Kidney tubule cell (primary cell): ENCODE results near the gene CAPZA1.
A peak's percentile ranks its signal among the peaks of the same experiment; 100 is the strongest.

Experiments
- DNase-seq: peaks from one replicate; pipeline ENCODE4 v3.0.0-alpha.2; 2018; ENCODE audit warnings: low spot score

Gene CAPZA1

GRCh38 chr1:112715264-112716053 lies 95.8 kb downstream of the CAPZA1 start, which contains the start of gene PPM1J:
Gene PPM1J, minus strand, starts transcription at chr1:112715332. Its CDS starts 31 bp downstream, at chr1:112715301.
- DNase-seq = peak; percentile 97

- DNase-seq = peak; percentile 91
These were observed 96.6 kb downstream of the CAPZA1 start for GRCh38 chr1:112716133-112716720.

GRCh38 chr1:112717263-112717873 lies 97.7 kb downstream of the CAPZA1 start:
- DNase-seq = no peak

- peak; percentile 80 for DNase-seq
These were observed 99.2 kb downstream of the CAPZA1 start for GRCh38 chr1:112718691-112719418.

- no peak for DNase-seq
These were observed 100.1 kb downstream of the CAPZA1 start for GRCh38 chr1:112719706-112720105.

GRCh38 chr1:112720800-112721199 lies 101.2 kb downstream of the CAPZA1 start:
- no peak for DNase-seq
